H1 (cell line): Measurements from ENCODE around the gene FAM50A. TPM values are rescaled to one million over a fixed set of nuclear protein-coding genes. Genes with fewer than 3 reads are reported as not detected.

Experiments used
- CTCF ChIA-PET: fragments of 300-600 bp; sonication (Branson Sonifier 250); formaldehyde crosslinking; loops from one replicate; lab custom pipeline; 2021; ENCODE audit not compliant: partially characterized antibody; lab: Charles Lee
- POLR2A ChIA-PET: fragments of 300-600 bp; sonication (Branson Sonifier 250); formaldehyde crosslinking; loops from one replicate; lab custom pipeline; 2021; ENCODE audit warnings: inconsistent platforms; ENCODE audit not compliant: partially characterized antibody; lab: Charles Lee
- DNase-seq, 2 experiments: peaks; one replicate each; pipeline versions ENCODE4 v3.0.0 to v3.0.0-alpha.2; 2010 to 2022; ENCODE audit warnings: low spot score in 2 of 2, low read depth in 1 of 2, mixed read lengths in 1 of 2
- FAIRE-seq: peaks from 2 replicates; lab custom pipeline; 2011; peaks lifted over from hg19 to GRCh38; lab: Jason Lieb, UNC
- H2AFZ ChIP-seq: 2 replicates; pipeline ENCODE4 v1.8.1; 2012; ENCODE audit warnings: low read length, inconsistent platforms
- H2AK5ac ChIP-seq: 2 replicates; pipeline ENCODE4 v1.6.1; 2013; ENCODE audit warnings: low read depth, low read length
- H2BK120ac ChIP-seq: replicated peaks from 2 replicates; pipeline ENCODE3; 2013; ENCODE audit warnings: low read depth, low read length, inconsistent platforms
- H2BK12ac ChIP-seq: 2 replicates; pipeline ENCODE4 v1.6.1; 2013; ENCODE audit warnings: low read depth, low read length
- H2BK15ac ChIP-seq: 2 replicates; pipeline ENCODE4 v1.6.1; 2013; ENCODE audit warnings: low read length
- H2BK20ac ChIP-seq: 2 replicates; pipeline ENCODE4 v1.6.1; 2013; ENCODE audit warnings: low read length
- H2BK5ac ChIP-seq: 2 replicates; pipeline ENCODE4 v1.6.1; 2013; ENCODE audit warnings: low read depth, low read length
- H3K14ac ChIP-seq: 2 replicates; pipeline ENCODE4 v1.6.1; 2013; ENCODE audit warnings: inconsistent platforms; ENCODE audit not compliant: insufficient read length
- H3K18ac ChIP-seq: 2 replicates; pipeline ENCODE4 v1.6.1; 2013; ENCODE audit warnings: low read length; ENCODE audit errors: extremely low read depth
- H3K23ac ChIP-seq: 2 replicates; pipeline ENCODE4 v1.6.1; 2013; ENCODE audit warnings: inconsistent platforms; ENCODE audit not compliant: insufficient read length
- H3K23me2 ChIP-seq: 2 replicates; pipeline ENCODE4 v1.6.1; 2013; ENCODE audit warnings: low read depth, low read length
- H3K27ac ChIP-seq: 2 replicates; pipeline ENCODE4 v1.6.1; 2011; ENCODE audit warnings: low read depth, low read length, inconsistent platforms
- H3K27me3 ChIP-seq, 4 experiments: replicated peaks in 1 of 4; 1 replicate in 1 of 4; 2 replicates in 3 of 4; pipeline versions ENCODE4 v1.6.1 to v1.8.1; 2011 to 2013; ENCODE audit warnings: low read length in 3 of 4, mild to moderate bottlenecking in 3 of 4, inconsistent platforms in 2 of 4, mixed read lengths in 2 of 4, moderate library complexity in 1 of 4; ENCODE audit not compliant: control insufficient read depth in 3 of 4, insufficient read depth in 3 of 4; ENCODE audit errors: extremely low read depth in 1 of 4
- H3K36me3 ChIP-seq, 4 experiments: 2 replicates each; pipeline versions ENCODE4 v1.6.1 to v1.8.1; 2011 to 2013; ENCODE audit warnings: mild to moderate bottlenecking in 4 of 4, low read length in 3 of 4, moderate library complexity in 2 of 4, control low read depth in 1 of 4, inconsistent platforms in 1 of 4; ENCODE audit not compliant: insufficient read depth in 4 of 4, control insufficient read depth in 2 of 4
- H3K4ac ChIP-seq: replicated peaks from 2 replicates; pipeline ENCODE3; 2013; ENCODE audit warnings: low read length, low read depth, mixed read lengths, inconsistent platforms; ENCODE audit not compliant: insufficient read length
- H3K4me1 ChIP-seq, 4 experiments: replicated peaks in 1 of 4; 1 replicate in 1 of 4; 2 replicates in 3 of 4; pipeline versions ENCODE4 v1.6.1 to v1.8.1; 2011 to 2013; ENCODE audit warnings: low read length in 3 of 4, inconsistent platforms in 2 of 4, mixed read lengths in 1 of 4; ENCODE audit not compliant: insufficient read depth in 4 of 4, control insufficient read depth in 3 of 4
- H3K4me2 ChIP-seq, 2 experiments: 2 replicates each; pipeline versions ENCODE4 v1.6.1 to v1.8.1; 2011 to 2013; ENCODE audit warnings: low read depth in 2 of 2, low read length in 2 of 2, control low read depth in 1 of 2, inconsistent platforms in 1 of 2, mild to moderate bottlenecking in 1 of 2; ENCODE audit not compliant: insufficient read depth in 1 of 2
- H3K4me3 ChIP-seq, 4 experiments: fragments of 200-600, 300-600 bp in 1 of 4; sonication (generic), shearing (Covaris generic), sonication (Bioruptor Twin) in 1 of 4; 2 replicates each; pipeline versions ENCODE4 v1.5.1 to v1.8.1; 2011 to 2016; ENCODE audit warnings: low read length in 4 of 4, low read depth in 3 of 4, control low read depth in 2 of 4, inconsistent platforms in 2 of 4, mild to moderate bottlenecking in 2 of 4, mixed read lengths in 1 of 4, moderate library complexity in 1 of 4; ENCODE audit not compliant: insufficient read depth in 2 of 4; ENCODE audit errors: extremely low read depth in 1 of 4
- H3K56ac ChIP-seq: replicated peaks from 2 replicates; pipeline ENCODE3; 2013; ENCODE audit warnings: low read depth, mild to moderate bottlenecking, mixed read lengths, low read length, inconsistent platforms; ENCODE audit not compliant: insufficient read length
- H3K79me1 ChIP-seq: 2 replicates; pipeline ENCODE4 v1.6.1; 2013; ENCODE audit warnings: low read depth, low read length, control low read depth
- H3K79me2 ChIP-seq, 2 experiments: 2 replicates each; pipeline versions ENCODE4 v1.6.1 to v1.8.1; 2012 to 2013; ENCODE audit warnings: low read length in 2 of 2, mild to moderate bottlenecking in 2 of 2, inconsistent platforms in 1 of 2; ENCODE audit not compliant: insufficient read depth in 2 of 2, control insufficient read depth in 1 of 2
- H3K9ac ChIP-seq, 4 experiments: replicated peaks in 1 of 4; 1 replicate in 1 of 4; 2 replicates in 3 of 4; pipeline versions ENCODE4 v1.6.1 to v1.8.1; 2011 to 2013; ENCODE audit warnings: low read depth in 3 of 4, low read length in 3 of 4, control low read depth in 2 of 4, mild to moderate bottlenecking in 2 of 4, moderate library complexity in 2 of 4, inconsistent platforms in 1 of 4; ENCODE audit errors: extremely low read depth in 1 of 4
- H3K9me3 ChIP-seq, 2 experiments: 2 replicates each; pipeline versions ENCODE4 v1.6.1 to v1.8.1; 2012 to 2013; ENCODE audit warnings: mild to moderate bottlenecking in 2 of 2, moderate library complexity in 2 of 2, control low read depth in 1 of 2, inconsistent platforms in 1 of 2, low read depth in 1 of 2, low read length in 1 of 2, mixed read lengths in 1 of 2; ENCODE audit not compliant: insufficient read depth in 2 of 2
- H4K20me1 ChIP-seq, 2 experiments: replicated peaks in 1 of 2; 2 replicates each; pipeline versions ENCODE3 to v1.8.1; 2011 to 2013; ENCODE audit warnings: inconsistent platforms in 2 of 2, low read length in 2 of 2, mild to moderate bottlenecking in 1 of 2; ENCODE audit not compliant: insufficient read depth in 2 of 2, control insufficient read depth in 1 of 2
- H4K5ac ChIP-seq: 2 replicates; pipeline ENCODE4 v1.6.1; 2013; ENCODE audit warnings: low read length, low read depth, mixed read lengths, inconsistent platforms; ENCODE audit not compliant: insufficient read length
- H4K8ac ChIP-seq: 2 replicates; pipeline ENCODE4 v1.8.0; 2013; ENCODE audit warnings: mild to moderate bottlenecking, moderate library complexity, low read length, inconsistent platforms; ENCODE audit not compliant: insufficient read depth; ENCODE audit errors: extremely low read depth
- H4K91ac ChIP-seq: replicated peaks from 2 replicates; pipeline ENCODE3; 2013; ENCODE audit warnings: low read length, mixed read lengths, inconsistent platforms; ENCODE audit not compliant: insufficient read length
- HDAC6 ChIP-seq: IDR thresholded peaks from one replicate; pipeline ENCODE4 v1.7.1; 2012; ENCODE audit warnings: low read depth, mild to moderate bottlenecking, inconsistent platforms, low read length, moderate library complexity
- POLR2A ChIP-seq, 2 experiments: IDR thresholded peaks; 1 replicate in 1 of 2; 2 replicates in 1 of 2; pipeline ENCODE4 v1.6.1; 2011; ENCODE audit warnings: low read depth in 2 of 2, low read length in 2 of 2, mild to moderate bottlenecking in 2 of 2; ENCODE audit errors: control extremely low read depth in 1 of 2
- RXRA ChIP-seq: IDR thresholded peaks from 2 replicates; pipeline ENCODE4 v1.6.1; 2011; ENCODE audit warnings: low read depth, mild to moderate bottlenecking, low read length, moderate library complexity; ENCODE audit not compliant: insufficient read depth
- TCF12 ChIP-seq: IDR thresholded peaks from 2 replicates; pipeline ENCODE4 v1.6.1; 2011; ENCODE audit warnings: low read depth, mild to moderate bottlenecking, low read length
- WGBS, 2 experiments: shearing (Covaris generic) in 1 of 2; methylation state at CpG; one replicate each; pipeline versions ENCODE4 v1.1.6 to v1.1.7; 2013 to 2015; ENCODE audit warnings: low lambda C conversion rate in 2 of 2, mixed read lengths in 2 of 2, inconsistent platforms in 1 of 2, low coverage in 1 of 2, missing lambda C conversion rate in 1 of 2; ENCODE audit not compliant: insufficient replicate concordance in 2 of 2, insufficient coverage in 1 of 2, insufficient read length in 1 of 2; ENCODE audit errors: extremely low coverage in 1 of 2, missing lambda C conversion rate in 1 of 2; 5-methylcytosine and 5-hydroxymethylcytosine counted together
- polyA plus RNA-seq, 7 experiments: library from polyadenylated mRNA; depleted of rRNA in 3 of 7; stranded (reverse) in 5 of 7; unstranded in 2 of 7; fragments of >200 nt in 5 of 7; fragments of 200-250 nt in 2 of 7; gene quantifications; 1 replicate in 5 of 7; 2 replicates in 1 of 7; 4 replicates in 1 of 7; pipeline versions ENCODE4 v1.2.1 to v1.2.3, GENCODE V29; 2011 to 2013; ENCODE audit warnings: missing spikeins in 2 of 7, mixed read lengths in 2 of 7
- total RNA-seq: library from RNA; stranded (reverse); fragmentation: NEBNext Ultra II Directional; extraction: Animal tissue kit (Norgen Biotek cat#: 25700); gene quantifications from 2 replicates; pipeline ENCODE4 v1.2.1, GENCODE V29; 2021

Gene FAM50A
- total and polyA plus RNA-seq, 2 of the 8 experiments (the other 6 are each of a cell fraction or from before 2014, with no cell fraction given): 30.7 to 48.7 TPM

- POLR2A ChIA-PET: interaction anchor here (1.0 to 1.4 kb wide), 2 partner anchors 10 to 42 kb away, joined by 3 read pairs; no protein-coding TSS in a partner anchor
Measured at GRCh38 chrX:154465601-154466000, 21.7 kb downstream of the FAM50A start.

More at GRCh38 chrX:154465601-154466000, 21.7 kb downstream of the FAM50A start:
- no peaks in the 10 kb centered on the region for H3K4me1 ChIP-seq
- H3K27me3 ChIP-seq: no peaks in the 10 kb centered on the region
- no peak overlapping the region for H4K8ac ChIP-seq
- no peak overlapping the region for H3K56ac ChIP-seq
- CTCF ChIA-PET: interaction anchor here (1.0 kb wide), 2 partner anchors 20 to 66 kb away, joined by 3 read pairs; no protein-coding TSS in a partner anchor
- no peaks in the 10 kb centered on the region for H3K79me2 ChIP-seq
- H3K4me2 ChIP-seq: no peak overlapping the region
- H3K23me2 ChIP-seq: no peaks in the 10 kb centered on the region
- no peak overlapping the region for H3K4ac ChIP-seq
- no peak overlapping the region for H4K91ac ChIP-seq
- H3K27ac ChIP-seq: no peak overlapping the region
- no peak for DNase-seq
- H3K23ac ChIP-seq: no peak overlapping the region
- H3K14ac ChIP-seq: no peak overlapping the region
- no peak overlapping the region for H2BK12ac ChIP-seq
- no peak overlapping the region for H2BK5ac ChIP-seq
- no peaks in the 10 kb centered on the region for H3K79me1 ChIP-seq
- no peak overlapping the region for H4K5ac ChIP-seq
- H2BK15ac ChIP-seq: no peak overlapping the region
- H2BK120ac ChIP-seq: no peak overlapping the region
- H3K4me3 ChIP-seq: no peak overlapping the region
- no peak overlapping the region for H3K9ac ChIP-seq
- H3K18ac ChIP-seq: no peak overlapping the region
- no peak overlapping the region for H2BK20ac ChIP-seq
- no peak for FAIRE-seq
- no peak for TF ChIP-seq RXRA
- TF ChIP-seq HDAC6: no peak
- no peak for TF ChIP-seq POLR2A (IDR thresholded peaks at IDR 0.05; ENCODE audit: control extremely low read depth in 1 of 2, low read depth in 2 of 2, low read length in 2 of 2)
- no peak for TF ChIP-seq TCF12
- WGBS, 2 experiments: no CpG with 5 or more reads among the region's 14 CpGs
- H2AFZ ChIP-seq: no peak overlapping the region
- no peaks in the 10 kb centered on the region for H3K9me3 ChIP-seq
- H2AK5ac ChIP-seq: no peak overlapping the region
- peaks cover 0 to 29% (median 7%) of the 10 kb centered on the region in 4 experiments; a peak in 6 of 8 replicates for H3K36me3 ChIP-seq
- H4K20me1 ChIP-seq: no peaks in the 10 kb centered on the region
